ENCODE data around the gene NIM1K.

- TF ChIP-seq CTCF (IDR thresholded peaks at IDR 0.05) = no peak
- no peak for TF ChIP-seq POLR2A (IDR thresholded peaks at IDR 0.05; ENCODE audit: low read depth)
Observed at GRCh38 chr5:43279548-43280274, 87.7 kb downstream of the NIM1K start.

All from esophagus muscularis mucosa (tissue), 3 donors.